GM18907 (cell line): ENCODE data around the gene CHGA.

Experiments used
- ATAC-seq: cut with Tn5 transposase; IDR thresholded peaks from one replicate; pipeline ENCODE4 v1.9.1; 2021; ENCODE audit warnings: mild to moderate bottlenecking, moderate library complexity; ENCODE audit not compliant: unreplicated experiment

CHGA gene

GRCh38 chr14:92974541-92975345 lies 51.8 kb downstream of the CHGA start:
- no peak for ATAC-seq

GRCh38 chr14:92976268-92976667 lies 53.3 kb downstream of the CHGA start:
- ATAC-seq = no peak

GRCh38 chr14:92978229-92979021 lies 55.5 kb downstream of the CHGA start:
- ATAC-seq = no peak

GRCh38 chr14:92980866-92981265 lies 57.9 kb downstream of the CHGA start:
- no peak for ATAC-seq

GRCh38 chr14:92981726-92982125 lies 58.8 kb downstream of the CHGA start:
- ATAC-seq = no peak

- ATAC-seq = no peak
Measured at GRCh38 chr14:92982956-92983355, 60.0 kb downstream of the CHGA start.

GRCh38 chr14:92984082-92984788 lies 61.3 kb downstream of the CHGA start:
- no peak for ATAC-seq
